Gastrocnemius medialis (tissue), 4 donors: Measurements from ENCODE around the gene MAGI1. TPM values are rescaled to one million over a fixed set of nuclear protein-coding genes. Genes with fewer than 3 reads are reported as not detected.

ENCODE experiments used
- ATAC-seq, 2 donors: fragments of 150-250 bp; one replicate each; pipeline ENCODE4 v1.9.1; 2016
- DNase-seq, 2 donors: peaks; one replicate each; pipeline ENCODE4 v3.0.0-alpha.2; 2019
- H3K27ac ChIP-seq, 4 donors: fragments of 200-600 bp; sonication (generic); 1 replicate in 1 of 4; 2 replicates in 3 of 4; pipeline ENCODE4 v1.5.1; 2016 to 2018; ENCODE audit warnings: mild to moderate bottlenecking in 2 of 4, moderate library complexity in 1 of 4
- H3K27me3 ChIP-seq, 3 donors: fragments of 200-600 bp; sonication (generic) in 2 of 3; 1 replicate in 1 of 3; 2 replicates in 2 of 3; pipeline versions ENCODE4 v1.5.1 to v1.6.0; 2016 to 2019; ENCODE audit warnings: mild to moderate bottlenecking in 1 of 3, moderate library complexity in 1 of 3
- H3K36me3 ChIP-seq, 2 donors: fragments of 200-600 bp; sonication (generic) in 1 of 2; one replicate each; pipeline ENCODE4 v1.5.1; 2017 to 2018
- H3K4me1 ChIP-seq, 2 donors: fragments of 200-600 bp; sonication (generic) in 1 of 2; one replicate each; pipeline ENCODE4 v1.5.1; 2016 to 2017; ENCODE audit warnings: mild to moderate bottlenecking in 2 of 2
- H3K4me3 ChIP-seq, 4 donors: fragments of 200-600 bp; sonication (generic) in 3 of 4; 1 replicate in 1 of 4; 2 replicates in 3 of 4; pipeline ENCODE4 v1.5.1; 2016 to 2019; ENCODE audit warnings: mild to moderate bottlenecking in 2 of 4
- H3K9me3 ChIP-seq, 3 donors: fragments of 200-600 bp; sonication (generic) in 2 of 3; 1 replicate in 1 of 3; 2 replicates in 2 of 3; pipeline ENCODE4 v1.5.1; 2016 to 2019
- CTCF ChIP-seq, 5 experiments: fragments of 450-650 bp in 3 of 5; fragments of 200-600 bp in 2 of 5; sonication (generic) in 2 of 5; IDR thresholded peaks in 4 of 5; conservative IDR thresholded peaks in 1 of 5; 1 replicate in 4 of 5; 2 replicates in 1 of 5; pipeline ENCODE4 v1.5.1; 2016 to 2019; ENCODE audit warnings: antibody characterized with exemption in 5 of 5, mild to moderate bottlenecking in 3 of 5, moderate library complexity in 3 of 5
- POLR2A ChIP-seq, 2 donors: fragments of 450-650 bp; IDR thresholded peaks; one replicate each; pipeline ENCODE4 v1.6.1; 2017; ENCODE audit warnings: antibody characterized with exemption in 2 of 2, mild to moderate bottlenecking in 2 of 2, moderate library complexity in 2 of 2
- in situ Hi-C, 4 donors: fragments of 200-750 bp; cut with MboI; loops; one replicate each; pipeline versions ENCODE4 v1.15.0 to v1.8.0; 2017; ENCODE audit warnings: low sequenced_read_pairs in 4 of 4
- intact Hi-C: fragments of 100-400 bp; cut with DNase I; formaldehyde crosslinking; loops from one replicate; pipeline ENCODE4 v1.15.1; 2023; ENCODE audit warnings: low total_unique reads
- total RNA-seq, 4 donors: library from RNA; depleted of rRNA; stranded (reverse); fragments of >200 nt; gene quantifications; one replicate each; pipeline versions ENCODE4 v1.1.0 to v1.2.3, GENCODE V29; 2016

MAGI1 gene
- total RNA-seq, 4 donors from 2014 or later: 2.6 to 7.5 (median 3.9) TPM

GRCh38 chr3:65356331-65357248 lies 682.1 kb downstream of the MAGI1 start:
- intact Hi-C loops: no loop called here

GRCh38 chr3:65354880-65355279 lies 683.8 kb downstream of the MAGI1 start:
- ATAC-seq (no peak), DNase-seq (no peak)
- H3K4me3 ChIP-seq: no peak overlapping the region
- no peaks in the 10 kb centered on the region for H3K4me1 ChIP-seq
- TF ChIP-seq POLR2A (IDR thresholded peaks at IDR 0.05): no peak
- TF ChIP-seq CTCF (IDR thresholded peaks at IDR 0.05 in 4 of 5, conservative IDR thresholded peaks at IDR 0.05 in 1 of 5): no peak
- H3K27ac ChIP-seq: no peak overlapping the region
- H3K9me3 ChIP-seq: no peaks in the 10 kb centered on the region
- no peaks in the 10 kb centered on the region for H3K27me3 ChIP-seq
- H3K36me3 ChIP-seq: peaks cover 0 to 8% of the 10 kb centered on the region in 2 donors
- intact Hi-C loops (no loop called here), in situ Hi-C loops (no loop called here)

More at GRCh38 chr3:65356331-65357248, 682.1 kb downstream of the MAGI1 start:
- Histone ChIP-seq H3K27me3 (no peaks in the 10 kb centered on the region), H3K27ac (no peak overlapping the region), H3K9me3 (no peaks in the 10 kb centered on the region), H3K4me1 (no peaks in the 10 kb centered on the region), H3K36me3 (peaks cover 0 to 20% of the 10 kb centered on the region in 2 donors), H3K4me3 (peak overlapping the region in 3 of 4 donors; percentile 14 to 28 (median 17))
- ATAC-seq: no peak
- in situ Hi-C loops: no loop called here
- TF ChIP-seq POLR2A (IDR thresholded peaks at IDR 0.05) (no peak), CTCF (IDR thresholded peaks at IDR 0.05 in 4 of 5, conservative IDR thresholded peaks at IDR 0.05 in 1 of 5) (no peak)
- DNase-seq: no peak

- no peak overlapping the region for H3K4me3 ChIP-seq
- H3K27me3 ChIP-seq: no peaks in the 10 kb centered on the region
- no peaks in the 10 kb centered on the region for H3K4me1 ChIP-seq
- H3K27ac ChIP-seq: no peak overlapping the region
- TF ChIP-seq POLR2A (IDR thresholded peaks at IDR 0.05) (no peak), CTCF (IDR thresholded peaks at IDR 0.05 in 4 of 5, conservative IDR thresholded peaks at IDR 0.05 in 1 of 5) (no peak)
- H3K36me3 ChIP-seq: peaks cover 0 to 8% of the 10 kb centered on the region in 2 donors
- in situ Hi-C loops: no loop called here
- DNase-seq (no peak), ATAC-seq (no peak)
- intact Hi-C loops: no loop called here
- no peaks in the 10 kb centered on the region for H3K9me3 ChIP-seq
Observed at GRCh38 chr3:65352951-65353350, 685.8 kb downstream of the MAGI1 start.

DNA sequence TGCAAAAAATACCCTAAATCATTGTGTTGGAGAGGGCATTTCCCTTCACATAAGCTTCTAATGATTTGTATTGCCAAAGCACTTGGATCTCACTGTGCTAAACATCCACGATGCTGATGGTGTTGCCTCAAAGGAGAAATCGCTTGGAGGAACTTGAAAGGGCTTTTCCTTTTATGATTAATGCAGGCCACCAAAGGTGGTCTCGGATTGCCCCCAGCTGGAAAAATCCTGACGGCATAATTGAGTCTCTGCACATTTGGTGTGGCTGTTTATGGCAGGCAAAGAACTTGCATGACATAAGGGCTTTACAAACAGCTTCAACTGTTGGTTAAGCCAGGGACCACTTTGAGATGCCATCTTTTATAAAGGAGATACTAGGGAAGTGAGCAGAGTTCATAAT lies 687.0 kb downstream of the MAGI1 start:
- ATAC-seq (no peak), DNase-seq (no peak)
- Histone ChIP-seq H3K27me3 (no peaks in the 10 kb centered on the region), H3K9me3 (no peaks in the 10 kb centered on the region), H3K27ac (no peak overlapping the region), H3K36me3 (peaks cover 0 to 8% of the 10 kb centered on the region in 2 donors), H3K4me1 (no peaks in the 10 kb centered on the region), H3K4me3 (no peak overlapping the region)
- TF ChIP-seq POLR2A (IDR thresholded peaks at IDR 0.05): no peak
- TF ChIP-seq CTCF (IDR thresholded peaks at IDR 0.05 in 4 of 5, conservative IDR thresholded peaks at IDR 0.05 in 1 of 5): no peak
- intact Hi-C loops: no loop called here
- in situ Hi-C loops: no loop called here
